Mammary epithelial cell (primary cell): ENCODE measurements around the gene OLFML2B.

Source experiments
- EZH2 ChIP-seq: IDR thresholded peaks from 2 replicates; pipeline ENCODE4 v1.6.1; 2012; ENCODE audit warnings: low read length, inconsistent platforms, borderline replicate concordance
- TF ChIP-seq, protein P1 (sequence below), 2 donors: IDR thresholded peaks in 1 of 2; conservative IDR thresholded peaks in 1 of 2; 2 replicates each; pipeline ENCODE4 v1.5.1; 2011 to 2012; ENCODE audit warnings: inconsistent platforms in 2 of 2, low read length in 2 of 2, mild to moderate bottlenecking in 2 of 2, control low read depth in 1 of 2, low read depth in 1 of 2; ENCODE audit not compliant: insufficient read depth in 1 of 2; ENCODE audit errors: extremely low read depth in 1 of 2

DNA sequence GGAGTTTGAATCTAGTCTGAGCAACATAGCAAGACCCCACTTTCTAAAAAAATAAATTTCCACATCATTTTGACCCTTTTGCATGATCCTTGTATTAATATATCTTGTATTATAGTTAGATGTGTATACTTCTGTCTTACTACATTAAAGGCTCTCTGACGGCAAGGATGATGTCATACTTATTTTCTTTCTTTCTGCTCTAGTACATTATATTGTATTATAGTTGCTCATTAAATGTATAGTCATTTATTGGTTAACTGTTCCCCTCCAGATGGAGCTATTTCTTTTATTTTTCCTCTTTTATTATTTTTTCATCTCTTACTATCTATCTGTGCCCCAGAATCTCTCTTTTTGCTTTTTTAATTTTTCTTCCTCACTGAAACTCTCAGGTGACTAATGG, 15.0 kb upstream of the OLFML2B start:
- TF ChIP-seq, protein P1, sequence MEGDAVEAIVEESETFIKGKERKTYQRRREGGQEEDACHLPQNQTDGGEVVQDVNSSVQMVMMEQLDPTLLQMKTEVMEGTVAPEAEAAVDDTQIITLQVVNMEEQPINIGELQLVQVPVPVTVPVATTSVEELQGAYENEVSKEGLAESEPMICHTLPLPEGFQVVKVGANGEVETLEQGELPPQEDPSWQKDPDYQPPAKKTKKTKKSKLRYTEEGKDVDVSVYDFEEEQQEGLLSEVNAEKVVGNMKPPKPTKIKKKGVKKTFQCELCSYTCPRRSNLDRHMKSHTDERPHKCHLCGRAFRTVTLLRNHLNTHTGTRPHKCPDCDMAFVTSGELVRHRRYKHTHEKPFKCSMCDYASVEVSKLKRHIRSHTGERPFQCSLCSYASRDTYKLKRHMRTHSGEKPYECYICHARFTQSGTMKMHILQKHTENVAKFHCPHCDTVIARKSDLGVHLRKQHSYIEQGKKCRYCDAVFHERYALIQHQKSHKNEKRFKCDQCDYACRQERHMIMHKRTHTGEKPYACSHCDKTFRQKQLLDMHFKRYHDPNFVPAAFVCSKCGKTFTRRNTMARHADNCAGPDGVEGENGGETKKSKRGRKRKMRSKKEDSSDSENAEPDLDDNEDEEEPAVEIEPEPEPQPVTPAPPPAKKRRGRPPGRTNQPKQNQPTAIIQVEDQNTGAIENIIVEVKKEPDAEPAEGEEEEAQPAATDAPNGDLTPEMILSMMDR (conservative IDR thresholded peaks at IDR 0.05 in 1 of 2, IDR thresholded peaks at IDR 0.05 in 1 of 2; ENCODE audit: extremely low read depth in 1 of 2, insufficient read depth in 1 of 2, low read depth in 1 of 2, low read length in 2 of 2), result no peak
- no peak for TF ChIP-seq EZH2
